Kidney epithelial cell (primary cell): ENCODE data around the gene MVB12B. TPM values are rescaled to one million over a fixed set of nuclear protein-coding genes. Genes with fewer than 3 reads are reported as not detected.

Experiments
- DNase-seq: peaks from one replicate; pipeline ENCODE4 v3.0.0-alpha.2; 2010; ENCODE audit warnings: low read depth
- H3K27me3 ChIP-seq: 2 replicates; pipeline ENCODE4 v1.6.0; 2011; ENCODE audit warnings: low read length; ENCODE audit not compliant: control insufficient read depth, insufficient read depth
- H3K36me3 ChIP-seq: 2 replicates; pipeline ENCODE4 v1.5.1; 2011; ENCODE audit warnings: low read length; ENCODE audit not compliant: control insufficient read depth, insufficient read depth
- H3K4me3 ChIP-seq: 2 replicates; pipeline ENCODE4 v1.5.1; 2011; ENCODE audit warnings: low read depth, mild to moderate bottlenecking, control low read depth, low read length
- CTCF ChIP-seq: IDR thresholded peaks from 2 replicates; pipeline ENCODE4 v1.5.1; 2011; ENCODE audit warnings: mild to moderate bottlenecking, moderate library complexity, low read length, control low read depth, inconsistent platforms; ENCODE audit not compliant: insufficient read depth, poor library complexity, severe bottlenecking
- total RNA-seq: library from RNA; depleted of rRNA; stranded (reverse); fragments of >200 nt; gene quantifications from 2 replicates; pipeline ENCODE4 v1.2.3, GENCODE V29; 2015

The MVB12B gene
- total RNA-seq, 1 donor from 2014 or later, result 13.1 TPM

GRCh38 chr9:126515873-126516505 is 189.4 kb downstream of the MVB12B start:
- Histone ChIP-seq H3K27me3 (peaks cover 56% of the 10 kb centered on the region), H3K4me3 (no peak overlapping the region), H3K36me3 (no peaks in the 10 kb centered on the region)
- TF ChIP-seq CTCF, result no peak
- no peak for DNase-seq

GRCh38 chr9:126516561-126516935 is 189.9 kb downstream of the MVB12B start:
- no peak for DNase-seq
- TF ChIP-seq CTCF, result no peak
- H3K4me3 ChIP-seq, result no peak overlapping the region
- peaks cover 60% of the 10 kb centered on the region for H3K27me3 ChIP-seq
- no peaks in the 10 kb centered on the region for H3K36me3 ChIP-seq

- Histone ChIP-seq H3K36me3 (no peaks in the 10 kb centered on the region), H3K27me3 (peaks cover 66% of the 10 kb centered on the region), H3K4me3 (no peak overlapping the region)
- peak; percentile 29 for DNase-seq
- TF ChIP-seq CTCF, result no peak
These were observed 190.6 kb downstream of the MVB12B start for GRCh38 chr9:126516936-126517832.

GRCh38 chr9:126517833-126518356 is 191.3 kb downstream of the MVB12B start:
- TF ChIP-seq CTCF, result no peak
- no peaks in the 10 kb centered on the region for H3K36me3 ChIP-seq
- peaks cover 72% of the 10 kb centered on the region for H3K27me3 ChIP-seq
- H3K4me3 ChIP-seq, result no peak overlapping the region
- DNase-seq, result no peak

- DNase-seq, result no peak
- peaks cover 71% of the 10 kb centered on the region for H3K27me3 ChIP-seq
- no peak overlapping the region for H3K4me3 ChIP-seq
- no peak for TF ChIP-seq CTCF
- H3K36me3 ChIP-seq, result no peaks in the 10 kb centered on the region
These were observed 192.1 kb downstream of the MVB12B start for GRCh38 chr9:126518763-126519162.
